8988T (cell line): Measurements from ENCODE around the gene QRFP.

Experiments used
- DNase-seq: peaks from one replicate; pipeline ENCODE4 v3.0.0; 2011

The QRFP gene

GRCh38 chr9:130903194-130904069 lies 6.8 kb upstream of the QRFP start:
- no peak for DNase-seq

GRCh38 chr9:130902204-130903185 lies 5.9 kb upstream of the QRFP start:
- DNase-seq, result no peak

- DNase-seq, result no peak
Measured at GRCh38 chr9:130901498-130902203, 5.0 kb upstream of the QRFP start.

- no peak for DNase-seq
Measured at GRCh38 chr9:130900701-130901497, 4.3 kb upstream of the QRFP start.

- no peak for DNase-seq
Measured at GRCh38 chr9:130899051-130899748, 2.6 kb upstream of the QRFP start.

- no peak for DNase-seq
Measured at GRCh38 chr9:130898552-130898852, 1.9 kb upstream of the QRFP start.

GRCh38 chr9:130897848-130898551 lies 1.4 kb upstream of the QRFP start:
- DNase-seq, result no peak

- DNase-seq, result no peak
Measured at GRCh38 chr9:130897105-130897751, 616 bp upstream of the QRFP start.

GRCh38 chr9:130895481-130896232 lies 955 bp downstream of the QRFP start:
- no peak for DNase-seq

- DNase-seq, result no peak
Measured at GRCh38 chr9:130895038-130895437, 1.6 kb downstream of the QRFP start.

GRCh38 chr9:130894546-130894945 lies 2.1 kb downstream of the QRFP start:
- DNase-seq, result no peak

GRCh38 chr9:130893341-130894101 lies 3.1 kb downstream of the QRFP start:
- no peak for DNase-seq

- no peak for DNase-seq
Measured at GRCh38 chr9:130892477-130893304, 3.9 kb downstream of the QRFP start.

- no peak for DNase-seq
Measured at GRCh38 chr9:130891688-130892476, 4.7 kb downstream of the QRFP start.

- no peak for DNase-seq
Measured at GRCh38 chr9:130890870-130891687, 5.5 kb downstream of the QRFP start.

GRCh38 chr9:130890124-130890523 lies 6.5 kb downstream of the QRFP start:
- no peak for DNase-seq
